Activated CD4-positive, alpha-beta memory T cell treated with anti-CD3 and anti-CD28 coated beads, Interleukin-2, amount 10 ng/mL, durations not matched to agents 7 days and 5 days (primary cell): ENCODE results near the gene XXYLT1. TPM values are rescaled to one million over a fixed set of nuclear protein-coding genes. Genes with fewer than 3 reads are reported as not detected.

Experiments used
- CTCF ChIA-PET: fragments of 350-600 bp; sonication (Branson Sonifier 250); formaldehyde crosslinking; loops from one replicate; lab custom pipeline; 2021; ENCODE audit warnings: antibody characterized with exemption, inconsistent platforms; lab: Charles Lee
- POLR2A ChIA-PET: fragments of 350-600 bp; sonication (Branson Sonifier 250); formaldehyde crosslinking; loops from one replicate; lab custom pipeline; 2021; ENCODE audit warnings: antibody characterized with exemption; lab: Charles Lee
- DNase-seq: peaks from one replicate; pipeline ENCODE4 v3.0.0-alpha.2; 2020
- H3K27ac Mint-ChIP-seq: one replicate; pipeline ENCODE4 v1.8.0; 2021; ENCODE audit warnings: mild to moderate bottlenecking, mixed read lengths
- H3K27me3 Mint-ChIP-seq: one replicate; pipeline ENCODE4 v1.8.0; 2021; ENCODE audit warnings: mixed read lengths
- H3K36me3 Mint-ChIP-seq: one replicate; pipeline ENCODE4 v1.8.0; 2021; ENCODE audit warnings: low read depth, mixed read lengths
- H3K4me1 Mint-ChIP-seq: one replicate; pipeline ENCODE4 v1.8.0; 2021; ENCODE audit warnings: mixed read lengths
- H3K4me3 Mint-ChIP-seq: one replicate; pipeline ENCODE4 v1.8.0; 2021; ENCODE audit warnings: mild to moderate bottlenecking, mixed read lengths
- H3K9me3 Mint-ChIP-seq: one replicate; pipeline ENCODE4 v1.8.0; 2021; ENCODE audit warnings: mixed read lengths
- total RNA-seq, 2 experiments: library from RNA; stranded (reverse); gene quantifications; one replicate each; pipeline ENCODE4 v1.2.3, GENCODE V29; 2021

The XXYLT1 gene
- total RNA-seq, 2 experiments from 2014 or later: 5.0 to 5.6 TPM

DNA sequence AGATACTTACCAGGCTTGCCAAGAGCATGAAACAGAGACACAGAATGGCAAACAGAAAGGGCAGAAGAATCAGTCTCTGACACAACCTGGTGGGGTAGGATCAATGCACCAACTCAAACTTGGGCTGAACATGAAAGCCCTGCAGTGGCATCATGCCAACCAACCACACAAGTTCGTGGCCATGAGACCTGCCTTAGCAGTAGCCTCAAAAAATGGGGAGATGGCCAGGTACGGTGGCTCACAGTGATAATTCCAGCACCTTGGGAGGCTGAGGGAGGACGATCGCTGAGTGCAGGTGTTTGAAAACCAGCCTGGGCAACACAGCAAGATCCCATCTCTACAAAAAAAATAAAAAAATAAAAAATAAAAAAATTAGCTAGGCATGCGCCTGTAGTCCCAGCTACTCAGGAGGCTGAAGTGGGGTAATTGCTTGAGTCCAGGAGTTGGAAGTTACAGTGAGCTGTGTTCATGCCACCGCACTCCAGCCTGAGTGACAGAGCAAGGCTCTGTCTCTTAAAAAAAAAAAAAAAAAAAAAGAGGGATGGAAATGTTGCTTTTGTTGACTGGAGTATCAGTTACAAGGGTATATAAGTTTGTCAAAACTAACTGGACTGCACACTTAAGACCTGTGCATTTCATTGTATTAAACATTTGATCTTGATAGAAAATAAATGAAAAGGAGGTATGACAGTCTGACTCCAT lies 93.4 kb downstream of the XXYLT1 start:
- ChIA-PET POLR2A (no interaction called here), CTCF (no interaction called here)
- Mint-ChIP-seq H3K27ac (no peak overlapping the region), H3K9me3 (no peaks in the 10 kb centered on the region), H3K27me3 (no peaks in the 10 kb centered on the region), H3K36me3 (no peaks in the 10 kb centered on the region), H3K4me1 (peaks cover 11% of the 10 kb centered on the region), H3K4me3 (no peak overlapping the region)
- DNase-seq: no peak

DNA sequence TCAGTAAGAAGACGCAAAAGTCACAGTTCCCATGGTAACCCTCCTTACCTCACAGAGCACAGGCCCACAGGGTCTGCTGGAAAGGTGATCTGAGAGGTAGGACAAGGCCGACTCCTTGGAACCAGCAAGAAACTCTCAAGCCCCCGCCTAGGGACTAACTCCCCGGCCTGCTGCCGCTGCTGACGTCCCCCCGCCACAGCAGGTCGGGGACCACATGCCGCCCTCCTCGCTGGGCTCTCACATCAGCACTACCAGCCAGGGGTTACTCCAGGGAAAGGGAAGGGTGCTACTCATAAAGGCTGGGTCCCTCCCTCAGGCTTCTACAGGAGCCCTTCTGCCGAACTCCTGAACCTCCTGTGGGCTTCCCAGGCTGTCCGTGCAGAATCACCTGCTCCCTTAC lies 94.2 kb downstream of the XXYLT1 start:
- H3K36me3 Mint-ChIP-seq: no peaks in the 10 kb centered on the region
- DNase-seq: no peak
- no peak overlapping the region for H3K27ac Mint-ChIP-seq
- H3K4me3 Mint-ChIP-seq: no peak overlapping the region
- H3K4me1 Mint-ChIP-seq: peaks cover 3% of the 10 kb centered on the region
- POLR2A ChIA-PET: no interaction called here
- no peaks in the 10 kb centered on the region for H3K27me3 Mint-ChIP-seq
- H3K9me3 Mint-ChIP-seq: no peaks in the 10 kb centered on the region
- CTCF ChIA-PET: no interaction called here

DNA sequence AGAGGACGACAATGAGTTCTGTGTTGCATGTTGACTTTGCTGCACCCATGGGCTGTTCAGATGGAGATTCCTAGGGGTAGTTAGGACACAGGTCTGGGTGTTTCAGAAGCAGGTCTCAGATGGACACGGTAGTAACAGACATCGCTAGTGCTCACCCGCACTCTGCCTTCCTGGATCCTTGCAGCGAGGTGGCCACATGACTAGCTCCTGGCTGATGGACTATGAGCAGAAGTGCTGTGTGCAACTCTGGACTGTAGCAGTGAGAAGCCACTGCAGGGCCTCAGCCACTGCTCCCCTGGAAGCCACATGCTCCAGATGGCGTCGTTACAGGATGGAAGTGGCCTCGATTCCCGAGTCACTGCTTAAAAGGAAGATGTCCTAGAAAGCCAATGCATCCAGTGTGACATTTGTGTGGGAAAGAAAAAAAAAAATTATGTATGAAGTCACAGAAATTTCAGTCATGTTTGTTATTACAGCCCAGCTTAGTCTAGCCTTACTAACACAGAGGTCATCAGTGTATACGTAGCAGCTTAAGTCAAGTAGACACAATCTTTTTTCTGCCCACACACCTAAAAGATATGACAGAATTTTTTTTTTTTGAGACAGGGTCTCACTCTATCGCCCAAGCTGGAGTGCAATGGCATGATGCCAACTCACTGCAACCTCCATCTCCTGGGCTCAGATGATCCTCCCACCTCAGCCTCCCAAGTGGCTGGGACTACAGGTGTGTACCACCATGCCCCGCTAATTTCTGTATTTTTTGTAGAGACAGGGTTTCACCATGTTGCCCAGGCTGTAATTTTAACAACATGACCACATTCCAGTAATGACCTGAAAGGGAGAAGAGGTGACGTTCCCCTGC lies 95.3 kb downstream of the XXYLT1 start:
- no peak overlapping the region for H3K27ac Mint-ChIP-seq
- no peak for DNase-seq
- no peaks in the 10 kb centered on the region for H3K27me3 Mint-ChIP-seq
- no peaks in the 10 kb centered on the region for H3K9me3 Mint-ChIP-seq
- no peaks in the 10 kb centered on the region for H3K36me3 Mint-ChIP-seq
- ChIA-PET POLR2A (no interaction called here), CTCF (no interaction called here)
- H3K4me3 Mint-ChIP-seq: no peak overlapping the region
- H3K4me1 Mint-ChIP-seq: no peaks in the 10 kb centered on the region

DNA sequence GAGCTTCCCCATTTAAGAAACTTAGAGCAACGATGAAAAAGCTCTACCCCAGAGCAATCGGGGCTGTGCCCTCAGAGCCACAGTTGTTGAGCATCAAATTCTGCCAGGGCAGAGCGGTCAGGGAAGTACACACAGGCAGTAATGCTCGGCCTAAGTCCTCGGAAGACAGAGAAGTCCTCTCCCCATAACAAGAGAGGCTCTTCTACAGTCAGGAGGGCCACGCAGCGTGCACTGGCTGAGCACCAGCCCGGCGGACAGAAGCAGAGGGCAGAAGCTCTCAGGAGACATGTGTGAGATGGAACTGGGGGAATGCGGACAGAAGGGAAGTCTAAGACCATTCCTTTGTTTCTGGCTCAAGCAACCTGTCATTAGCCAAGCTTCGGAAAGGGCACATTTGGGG lies 95.9 kb downstream of the XXYLT1 start:
- H3K9me3 Mint-ChIP-seq: no peaks in the 10 kb centered on the region
- H3K27me3 Mint-ChIP-seq: no peaks in the 10 kb centered on the region
- no peaks in the 10 kb centered on the region for H3K36me3 Mint-ChIP-seq
- CTCF ChIA-PET: no interaction called here
- POLR2A ChIA-PET: no interaction called here
- no peak for DNase-seq
- H3K4me1 Mint-ChIP-seq: no peaks in the 10 kb centered on the region
- no peak overlapping the region for H3K4me3 Mint-ChIP-seq
- no peak overlapping the region for H3K27ac Mint-ChIP-seq

DNA sequence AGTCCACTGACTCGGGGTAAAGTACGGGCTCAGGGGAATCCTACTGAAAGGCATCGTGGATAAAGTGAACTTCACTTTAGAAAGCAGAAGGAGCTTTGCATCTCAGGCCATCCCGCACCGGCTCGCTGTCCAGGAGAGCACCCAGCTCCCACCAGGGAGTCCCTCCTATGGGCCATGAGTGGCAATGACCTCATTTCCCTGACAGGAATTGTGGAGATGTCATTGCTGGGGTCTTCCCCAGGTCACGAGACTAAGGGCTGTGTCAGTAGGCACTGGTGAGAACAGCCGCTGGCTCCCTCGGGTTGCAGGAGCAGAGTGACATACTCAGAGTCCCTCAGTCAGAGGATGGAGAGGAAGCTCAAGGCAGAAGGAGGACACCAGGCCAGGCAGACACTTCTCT lies 97.3 kb downstream of the XXYLT1 start:
- Mint-ChIP-seq H3K9me3 (no peaks in the 10 kb centered on the region), H3K4me1 (no peaks in the 10 kb centered on the region), H3K36me3 (no peaks in the 10 kb centered on the region), H3K27ac (no peak overlapping the region), H3K27me3 (no peaks in the 10 kb centered on the region), H3K4me3 (no peak overlapping the region)
- DNase-seq: no peak
- ChIA-PET POLR2A (no interaction called here), CTCF (no interaction called here)

DNA sequence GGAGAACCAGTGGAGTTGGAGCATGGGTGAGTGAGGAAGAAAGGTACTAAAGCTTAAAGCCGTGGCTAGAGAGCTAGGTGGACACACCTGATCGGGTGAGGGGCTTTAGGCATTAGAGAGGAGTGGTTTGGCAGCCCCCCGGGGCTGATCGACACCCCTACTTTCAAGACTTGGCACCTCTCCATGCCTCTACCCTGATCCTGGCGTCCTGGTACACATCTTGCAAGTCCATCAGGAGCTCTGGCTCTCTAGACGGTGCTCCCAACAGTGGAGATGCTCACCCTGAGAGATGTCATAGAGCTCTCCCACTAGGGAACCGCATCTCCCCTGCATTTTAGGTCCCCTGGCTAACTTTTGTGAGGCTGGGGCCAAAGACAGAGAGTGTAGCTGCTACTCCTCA lies 98.1 kb downstream of the XXYLT1 start:
- ChIA-PET CTCF (no interaction called here), POLR2A (no interaction called here)
- no peak for DNase-seq
- no peaks in the 10 kb centered on the region for H3K36me3 Mint-ChIP-seq
- H3K4me3 Mint-ChIP-seq: no peak overlapping the region
- H3K27me3 Mint-ChIP-seq: no peaks in the 10 kb centered on the region
- no peak overlapping the region for H3K27ac Mint-ChIP-seq
- H3K9me3 Mint-ChIP-seq: no peaks in the 10 kb centered on the region
- H3K4me1 Mint-ChIP-seq: no peaks in the 10 kb centered on the region

DNA sequence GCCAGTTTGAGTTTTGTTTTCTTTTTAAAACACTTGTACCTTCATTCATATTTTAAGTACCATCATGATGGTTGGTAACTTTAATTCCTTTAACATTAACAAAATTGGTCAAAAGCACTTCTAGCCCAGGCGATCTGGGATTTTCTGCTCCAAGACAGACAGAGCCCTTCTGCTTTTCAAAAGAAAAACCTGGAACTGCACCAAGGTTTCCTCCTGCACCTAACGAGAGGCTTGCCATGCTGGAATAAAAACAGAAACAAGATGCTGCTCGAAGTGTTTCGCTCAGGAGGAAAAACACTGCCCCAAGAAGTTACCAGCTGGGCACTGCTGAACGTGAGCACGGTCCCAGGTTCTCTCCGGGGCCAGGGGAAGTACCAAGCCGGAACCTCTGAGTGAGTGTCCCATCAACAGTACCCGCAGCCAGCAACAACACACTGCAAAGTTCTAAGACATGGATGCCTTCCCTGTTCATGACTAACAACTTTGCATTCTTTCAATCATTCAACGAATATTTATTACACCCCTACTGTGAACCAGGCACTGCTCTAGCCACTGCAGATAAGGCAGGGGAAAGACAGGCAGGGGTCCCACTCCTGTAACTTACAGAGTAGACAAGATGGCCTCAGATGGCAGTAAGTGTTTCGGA lies 98.8 kb downstream of the XXYLT1 start:
- no peak overlapping the region for H3K4me3 Mint-ChIP-seq
- no peaks in the 10 kb centered on the region for H3K9me3 Mint-ChIP-seq
- no peak overlapping the region for H3K27ac Mint-ChIP-seq
- no peak for DNase-seq
- ChIA-PET POLR2A (no interaction called here), CTCF (no interaction called here)
- H3K4me1 Mint-ChIP-seq: no peaks in the 10 kb centered on the region
- no peaks in the 10 kb centered on the region for H3K27me3 Mint-ChIP-seq
- no peaks in the 10 kb centered on the region for H3K36me3 Mint-ChIP-seq

DNA sequence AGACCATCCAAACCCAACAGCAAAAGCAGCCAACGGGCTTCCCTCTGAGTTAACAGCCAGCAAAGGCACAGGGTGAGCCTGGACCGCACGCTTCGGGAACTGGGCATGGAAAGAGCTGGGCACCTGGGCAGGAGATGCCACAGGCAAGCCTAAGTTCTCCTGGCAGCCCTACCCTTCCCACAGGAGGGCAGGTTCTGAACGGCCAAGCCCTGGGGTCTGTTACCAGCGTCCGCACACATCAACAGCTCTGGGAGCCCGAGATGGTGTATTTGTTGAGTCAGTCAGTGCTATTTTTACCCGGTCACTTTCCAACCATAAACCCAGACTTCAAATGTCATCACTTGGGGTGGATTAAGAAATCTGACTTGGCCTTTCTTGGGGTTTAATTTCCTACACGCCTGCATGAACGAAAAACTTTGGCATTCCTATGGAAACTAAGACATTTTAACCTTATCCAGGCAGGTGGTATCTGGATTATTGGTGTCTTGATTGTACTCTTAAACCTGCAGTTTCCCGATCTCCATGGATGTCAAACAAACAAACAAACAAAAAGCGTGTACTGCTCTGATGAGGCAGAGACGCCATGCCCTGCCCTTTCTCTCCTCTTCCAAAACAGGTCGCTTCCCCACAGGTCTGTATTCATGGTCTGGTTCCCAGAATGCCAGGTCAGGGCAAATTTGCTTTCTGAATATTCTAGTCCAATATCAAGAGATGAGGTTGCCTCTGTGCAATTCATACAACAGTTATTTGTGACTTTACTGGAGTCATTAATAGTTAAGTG lies 99.7 kb downstream of the XXYLT1 start:
- H3K27ac Mint-ChIP-seq: no peak overlapping the region
- no peaks in the 10 kb centered on the region for H3K4me1 Mint-ChIP-seq
- no peaks in the 10 kb centered on the region for H3K27me3 Mint-ChIP-seq
- no peak for DNase-seq
- H3K36me3 Mint-ChIP-seq: no peaks in the 10 kb centered on the region
- POLR2A ChIA-PET: interaction anchor here (0.6 kb wide), 1 partner anchor 139 kb away, joined by 3 read pairs; no protein-coding TSS in a partner anchor
- H3K9me3 Mint-ChIP-seq: no peaks in the 10 kb centered on the region
- H3K4me3 Mint-ChIP-seq: no peak overlapping the region
- CTCF ChIA-PET: no interaction called here

DNA sequence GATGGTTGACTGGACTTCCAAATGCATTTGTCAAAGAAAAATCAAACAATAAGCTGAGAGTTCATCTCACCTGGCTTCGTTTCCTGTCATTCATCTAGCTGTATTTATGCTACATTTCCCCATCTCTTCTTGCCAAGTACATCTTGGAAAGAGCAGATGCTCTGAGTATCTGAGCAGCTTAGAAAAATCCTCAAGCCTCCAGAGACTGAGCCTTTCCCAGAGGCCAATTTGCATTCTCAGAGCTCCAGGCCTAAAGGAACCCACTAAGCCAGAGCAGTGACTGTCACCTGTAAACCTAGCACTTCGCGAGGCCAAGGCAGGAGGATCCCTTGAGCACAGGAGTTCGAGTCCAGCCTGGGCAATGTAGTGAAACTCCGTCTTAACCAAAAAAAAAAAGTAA lies 100.5 kb downstream of the XXYLT1 start:
- Mint-ChIP-seq H3K27me3 (no peaks in the 10 kb centered on the region), H3K36me3 (no peaks in the 10 kb centered on the region), H3K4me3 (no peak overlapping the region), H3K4me1 (peaks cover 3% of the 10 kb centered on the region), H3K27ac (no peak overlapping the region), H3K9me3 (no peaks in the 10 kb centered on the region)
- ChIA-PET POLR2A (interaction anchor here (0.6 kb wide), 1 partner anchor 139 kb away, joined by 3 read pairs; no protein-coding TSS in a partner anchor), CTCF (no interaction called here)
- DNase-seq: no peak

DNA sequence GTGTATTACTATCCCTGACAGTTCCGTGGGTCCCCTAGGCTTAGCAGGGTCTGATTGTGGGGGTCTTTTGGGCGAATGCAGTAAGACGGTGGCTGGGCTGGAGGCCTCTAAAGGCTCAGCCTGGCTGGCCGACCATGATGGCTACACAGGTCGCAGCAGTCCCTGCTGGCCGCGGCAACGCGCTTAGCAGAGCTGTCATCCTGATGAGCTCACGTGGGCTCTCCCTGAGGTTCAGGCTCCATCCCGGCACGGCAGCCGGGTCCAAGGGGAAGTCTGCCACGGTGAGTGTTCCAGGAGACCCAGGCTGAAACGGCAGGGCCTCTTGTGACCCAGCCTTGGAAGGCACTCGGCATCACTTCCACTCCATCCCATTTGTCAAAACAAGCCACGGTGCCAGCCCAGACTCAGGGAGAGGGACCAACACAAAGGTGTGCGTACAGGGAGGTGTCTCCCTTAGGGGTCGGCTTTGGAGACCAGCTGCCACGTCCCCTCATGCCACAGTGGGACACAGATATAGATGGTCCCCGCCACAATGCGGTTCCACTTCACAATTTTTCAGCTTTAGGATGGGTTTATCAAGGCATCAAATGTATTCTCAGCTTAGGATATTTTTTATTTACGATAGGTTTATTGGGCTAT lies 101.8 kb downstream of the XXYLT1 start:
- POLR2A ChIA-PET: no interaction called here
- Mint-ChIP-seq H3K4me3 (no peak overlapping the region), H3K4me1 (peaks cover 5% of the 10 kb centered on the region), H3K9me3 (no peaks in the 10 kb centered on the region), H3K27ac (no peak overlapping the region), H3K27me3 (no peaks in the 10 kb centered on the region), H3K36me3 (no peaks in the 10 kb centered on the region)
- CTCF ChIA-PET: no interaction called here
- no peak for DNase-seq

DNA sequence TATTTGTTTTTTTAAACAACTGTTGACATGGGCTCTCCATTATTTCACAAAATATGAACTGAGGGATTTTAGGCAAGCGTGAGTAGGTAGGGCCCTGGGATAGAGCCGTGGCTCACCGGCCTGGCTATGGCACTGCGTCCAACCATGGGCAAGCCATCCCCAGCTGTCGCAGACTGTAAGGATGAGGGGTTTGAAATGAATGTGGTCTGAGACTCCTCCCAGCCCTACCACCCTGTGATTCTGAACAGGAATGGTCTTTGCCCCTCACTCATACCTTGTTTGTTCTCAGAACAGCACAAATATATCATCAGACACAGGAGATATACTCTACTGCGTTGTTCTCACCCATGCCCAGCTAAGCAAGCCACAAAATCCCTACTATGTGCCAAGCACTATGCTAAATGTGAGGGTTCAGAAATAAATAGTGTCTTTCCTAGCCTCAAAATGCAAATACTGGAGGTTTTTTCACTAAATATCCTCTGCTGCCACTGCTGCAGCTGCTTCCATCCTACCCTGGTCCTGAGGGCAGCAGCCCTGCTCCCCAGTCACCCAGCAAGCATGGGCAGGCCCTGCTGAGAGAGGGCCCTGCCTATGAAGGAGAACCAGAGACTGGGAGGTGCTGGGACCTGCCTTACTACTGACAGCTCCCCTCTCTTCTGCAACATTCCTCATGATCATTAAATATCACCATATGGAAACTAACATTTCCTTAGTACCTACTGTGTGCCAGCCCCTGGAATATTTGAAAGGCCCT lies 102.8 kb downstream of the XXYLT1 start:
- peaks cover 13% of the 10 kb centered on the region for H3K4me1 Mint-ChIP-seq
- no peak overlapping the region for H3K4me3 Mint-ChIP-seq
- ChIA-PET CTCF (no interaction called here), POLR2A (no interaction called here)
- no peak for DNase-seq
- H3K9me3 Mint-ChIP-seq: no peaks in the 10 kb centered on the region
- no peaks in the 10 kb centered on the region for H3K27me3 Mint-ChIP-seq
- H3K36me3 Mint-ChIP-seq: no peaks in the 10 kb centered on the region
- no peak overlapping the region for H3K27ac Mint-ChIP-seq

DNA sequence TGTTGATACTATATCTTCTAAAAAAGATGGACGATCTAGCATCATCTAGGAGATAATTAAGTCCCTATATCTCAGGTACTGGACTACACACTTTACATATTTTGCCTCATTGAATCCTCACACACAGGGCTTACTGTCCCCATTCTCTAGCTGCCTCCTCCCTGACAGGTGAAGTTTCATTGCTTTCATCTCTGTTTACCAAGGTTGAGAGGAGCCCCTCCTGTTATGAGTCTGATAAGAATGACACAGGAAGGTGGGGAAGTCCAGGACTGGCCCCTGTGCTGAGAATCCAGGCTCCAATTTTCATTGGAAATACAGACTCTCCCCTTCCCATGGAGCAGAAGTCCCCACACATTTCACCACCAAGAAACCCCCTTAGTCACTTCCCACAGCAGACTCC lies 105.2 kb downstream of the XXYLT1 start:
- peaks cover 25% of the 10 kb centered on the region for H3K4me1 Mint-ChIP-seq

More for the DNA sequence above, 105.2 kb downstream of the XXYLT1 start:
- Mint-ChIP-seq H3K4me3 (no peak overlapping the region), H3K9me3 (no peaks in the 10 kb centered on the region), H3K27ac (no peak overlapping the region), H3K27me3 (no peaks in the 10 kb centered on the region), H3K36me3 (no peaks in the 10 kb centered on the region)
- no peak for DNase-seq
- ChIA-PET CTCF (no interaction called here), POLR2A (no interaction called here)
